H9 (cell line): ENCODE data around the gene CIAO1. TPM values are rescaled to one million over a fixed set of nuclear protein-coding genes. Genes with fewer than 3 reads are reported as not detected.

Source experiments
- DNase-seq: peaks from one replicate; pipeline ENCODE4 v3.0.0-alpha.2; 2017
- H2AFZ ChIP-seq: one replicate; pipeline ENCODE4 v1.6.1; 2013; ENCODE audit warnings: mild to moderate bottlenecking, low read length, control low read depth, moderate library complexity
- H2AK5ac ChIP-seq: 2 replicates; pipeline ENCODE4 v1.6.1; 2013; ENCODE audit warnings: low read length, control low read depth, mixed read lengths; ENCODE audit not compliant: insufficient read length
- H2BK120ac ChIP-seq: one replicate; pipeline ENCODE4 v1.6.1; 2013; ENCODE audit warnings: low read depth, mild to moderate bottlenecking, low read length, control low read depth, inconsistent platforms; ENCODE audit not compliant: poor library complexity, severe bottlenecking
- H2BK12ac ChIP-seq: 2 replicates; pipeline ENCODE4 v1.6.1; 2013; ENCODE audit warnings: low read length, control low read depth, mixed read lengths, low read depth; ENCODE audit not compliant: insufficient read length
- H2BK15ac ChIP-seq: 2 replicates; pipeline ENCODE4 v1.6.1; 2013; ENCODE audit warnings: low read depth, low read length, control low read depth
- H2BK20ac ChIP-seq: one replicate; pipeline ENCODE4 v1.6.1; 2013; ENCODE audit warnings: low read depth, mild to moderate bottlenecking, low read length, control low read depth, inconsistent platforms; ENCODE audit not compliant: poor library complexity, severe bottlenecking
- H2BK5ac ChIP-seq: 2 replicates; pipeline ENCODE4 v1.6.1; 2013; ENCODE audit warnings: low read length, control low read depth, mixed read lengths; ENCODE audit not compliant: insufficient read length
- H3K14ac ChIP-seq: 2 replicates; pipeline ENCODE4 v1.6.1; 2013; ENCODE audit warnings: low read length, control low read depth; ENCODE audit not compliant: insufficient read depth
- H3K18ac ChIP-seq: 2 replicates; pipeline ENCODE4 v1.6.1; 2013; ENCODE audit warnings: low read depth, mild to moderate bottlenecking, mixed read lengths, low read length, control low read depth; ENCODE audit not compliant: insufficient read length
- H3K23ac ChIP-seq: 2 replicates; pipeline ENCODE4 v1.6.1; 2013; ENCODE audit warnings: low read length, control low read depth, mixed read lengths, low read depth; ENCODE audit not compliant: insufficient read length
- H3K23me2 ChIP-seq: 2 replicates; pipeline ENCODE4 v1.6.1; 2013; ENCODE audit warnings: low read depth, mild to moderate bottlenecking, mixed read lengths, low read length, control low read depth; ENCODE audit not compliant: insufficient read length, poor library complexity, severe bottlenecking
- H3K27ac ChIP-seq: 2 replicates; pipeline ENCODE4 v1.5.1; 2013; ENCODE audit warnings: low read length, control low read depth, mixed read lengths, low read depth; ENCODE audit not compliant: insufficient read length
- H3K27me3 ChIP-seq: 2 replicates; pipeline ENCODE4 v1.6.1; 2013; ENCODE audit warnings: low read length, control low read depth, inconsistent platforms; ENCODE audit not compliant: insufficient read depth
- H3K4ac ChIP-seq: 2 replicates; pipeline ENCODE4 v1.6.1; 2013; ENCODE audit warnings: low read depth, mild to moderate bottlenecking, control low read depth, inconsistent platforms, low read length, moderate library complexity
- H3K4me1 ChIP-seq: 2 replicates; pipeline ENCODE4 v1.6.1; 2013; ENCODE audit warnings: low read length, control low read depth, inconsistent platforms; ENCODE audit not compliant: insufficient read depth
- H3K4me2 ChIP-seq: 2 replicates; pipeline ENCODE4 v1.6.1; 2013; ENCODE audit warnings: low read length, control low read depth, mixed read lengths; ENCODE audit not compliant: insufficient read length, insufficient read depth
- H3K56ac ChIP-seq: 2 replicates; pipeline ENCODE4 v1.6.1; 2013; ENCODE audit warnings: low read depth, mild to moderate bottlenecking, mixed read lengths, low read length, control low read depth; ENCODE audit not compliant: insufficient read length
- H3K79me1 ChIP-seq: 2 replicates; pipeline ENCODE4 v1.6.1; 2013; ENCODE audit warnings: low read depth, mild to moderate bottlenecking, moderate library complexity, low read length, control low read depth, inconsistent platforms; ENCODE audit not compliant: insufficient read depth, poor library complexity, severe bottlenecking
- H3K79me2 ChIP-seq: 2 replicates; pipeline ENCODE4 v1.6.1; 2013; ENCODE audit warnings: low read length, control low read depth, inconsistent platforms; ENCODE audit not compliant: insufficient read depth
- H3K9ac ChIP-seq: 2 replicates; pipeline ENCODE4 v1.6.1; 2013; ENCODE audit warnings: low read length, control low read depth, mixed read lengths; ENCODE audit not compliant: insufficient read length; ENCODE audit errors: extremely low read depth
- H3K9me3 ChIP-seq: one replicate; pipeline ENCODE4 v1.6.1; 2013; ENCODE audit warnings: low read depth, low read length, inconsistent platforms; ENCODE audit not compliant: control insufficient read depth
- H3T11ph ChIP-seq: one replicate; pipeline ENCODE4 v1.6.1; 2013; ENCODE audit warnings: mild to moderate bottlenecking, low read length, control low read depth, inconsistent platforms
- H4K20me1 ChIP-seq: one replicate; pipeline ENCODE4 v1.6.1; 2013; ENCODE audit not compliant: control insufficient read depth, insufficient read length, insufficient read depth
- H4K5ac ChIP-seq: 2 replicates; pipeline ENCODE4 v1.6.1; 2013; ENCODE audit warnings: low read depth, mild to moderate bottlenecking, mixed read lengths, low read length, control low read depth; ENCODE audit not compliant: insufficient read length
- H4K8ac ChIP-seq: replicated peaks from 2 replicates; pipeline ENCODE4 v1.6.1; 2013; ENCODE audit warnings: low read length, control low read depth, mixed read lengths, low read depth; ENCODE audit not compliant: insufficient read length
- H4K91ac ChIP-seq: 2 replicates; pipeline ENCODE4 v1.6.1; 2013; ENCODE audit warnings: low read depth, mild to moderate bottlenecking, moderate library complexity, mixed read lengths, low read length, control low read depth; ENCODE audit not compliant: insufficient read length
- H3K27ac Mint-ChIP-seq, 3 experiments: 2 replicates in 2 of 3; 3 replicates in 1 of 3; pipeline ENCODE4 v1.8.0; 2020 to 2021; ENCODE audit warnings: mixed read lengths in 3 of 3, mild to moderate bottlenecking in 1 of 3, moderate library complexity in 1 of 3
- H3K27me3 Mint-ChIP-seq: 2 replicates; pipeline ENCODE4 v1.8.0; 2021; ENCODE audit warnings: low read depth, mild to moderate bottlenecking, moderate library complexity, mixed read lengths
- H3K36me3 Mint-ChIP-seq, 3 experiments: 2 replicates in 2 of 3; 3 replicates in 1 of 3; pipeline ENCODE4 v1.8.0; 2020 to 2021; ENCODE audit warnings: low read depth in 3 of 3, mixed read lengths in 3 of 3; ENCODE audit not compliant: insufficient read depth in 1 of 3
- H3K4me1 Mint-ChIP-seq, 2 experiments: 2 replicates each; pipeline ENCODE4 v1.8.0; 2020; ENCODE audit warnings: mixed read lengths in 2 of 2
- H3K4me3 Mint-ChIP-seq, 2 experiments: 2 replicates in 1 of 2; 3 replicates in 1 of 2; pipeline ENCODE4 v1.8.0; 2020 to 2021; ENCODE audit warnings: mild to moderate bottlenecking in 2 of 2, mixed read lengths in 2 of 2, moderate library complexity in 1 of 2
- H3K9me3 Mint-ChIP-seq, 2 experiments: 2 replicates in 1 of 2; 3 replicates in 1 of 2; pipeline ENCODE4 v1.8.0; 2020; ENCODE audit warnings: mild to moderate bottlenecking in 2 of 2, mixed read lengths in 2 of 2, moderate library complexity in 1 of 2
- CTCF ChIP-seq: fragments of 200-600 bp; sonication (generic); conservative IDR thresholded peaks from 3 replicates; pipeline ENCODE4 v1.8.0; 2021; ENCODE audit warnings: antibody characterized with exemption, mild to moderate bottlenecking
- WGBS: extraction: QIAGEN DNeasy Blood & Tissue Kit; methylation state at CpG from one replicate; pipeline ENCODE4 v1.1.7; 2013; ENCODE audit warnings: missing lambda C conversion rate, low lambda C conversion rate, mixed read lengths; ENCODE audit not compliant: insufficient read length; ENCODE audit errors: extremely low coverage; 5-methylcytosine and 5-hydroxymethylcytosine counted together
- total RNA-seq: library from RNA; stranded (reverse); gene quantifications from 2 replicates; pipeline ENCODE4 v1.2.1, GENCODE V29; 2021

Gene CIAO1
- total RNA-seq, 1 experiment from 2014 or later = 67.6 TPM

- Histone ChIP-seq H3K56ac (no peak overlapping the region), H3K23ac (no peak overlapping the region), H2AK5ac (no peak overlapping the region), H3K27ac (no peak overlapping the region), H3T11ph (no peak overlapping the region), H3K27me3 (no peaks in the 10 kb centered on the region), H2BK15ac (no peak overlapping the region), H3K79me1 (no peaks in the 10 kb centered on the region), H3K4ac (no peak overlapping the region), H4K20me1 (no peaks in the 10 kb centered on the region), H3K4me2 (no peak overlapping the region), H3K9ac (no peak overlapping the region), H3K4me1 (no peaks in the 10 kb centered on the region), H2BK120ac (no peak overlapping the region), H3K79me2 (no peaks in the 10 kb centered on the region), H2AFZ (no peak overlapping the region), H2BK20ac (no peak overlapping the region), H3K23me2 (no peaks in the 10 kb centered on the region), H4K91ac (no peak overlapping the region), H2BK12ac (no peak overlapping the region), H2BK5ac (no peak overlapping the region), H3K14ac (no peak overlapping the region), H4K5ac (no peak overlapping the region), H3K9me3 (no peaks in the 10 kb centered on the region), H3K18ac (no peak overlapping the region), H4K8ac (no peak overlapping the region)
- H3K4me1 Mint-ChIP-seq = peaks cover 11 to 16% of the 10 kb centered on the region in 2 experiments
- TF ChIP-seq CTCF = no peak
- H3K27ac Mint-ChIP-seq = no peak overlapping the region
- H3K27me3 Mint-ChIP-seq = no peaks in the 10 kb centered on the region
- WGBS = no CpG with 5 or more reads among the region's 3 CpGs
- no peak for DNase-seq
- no peaks in the 10 kb centered on the region for H3K36me3 Mint-ChIP-seq
- H3K4me3 Mint-ChIP-seq = no peak overlapping the region
- H3K9me3 Mint-ChIP-seq = no peaks in the 10 kb centered on the region
Observed at GRCh38 chr2:96225016-96225533, 41.0 kb upstream of the CIAO1 start.
